Activated CD4-positive, alpha-beta T cell treated with anti-CD3 and anti-CD28 coated beads, Interleukin-10, Interleukin-2, amounts not matched to agents 100 ng/mL and 50 ng/mL, durations not matched to agents 16 hours and 8 hours (primary cell): ENCODE measurements around the gene CCDC51.
"Not testable (repeated sequence)": the region's sequence is repeated elsewhere in the genome, so short reads cannot be mapped to it uniquely, and the experiment has no call there.

Experiments
- DNase-seq: peaks from one replicate; pipeline ENCODE4 v3.0.0-alpha.2; 2020

The CCDC51 gene, protein sequence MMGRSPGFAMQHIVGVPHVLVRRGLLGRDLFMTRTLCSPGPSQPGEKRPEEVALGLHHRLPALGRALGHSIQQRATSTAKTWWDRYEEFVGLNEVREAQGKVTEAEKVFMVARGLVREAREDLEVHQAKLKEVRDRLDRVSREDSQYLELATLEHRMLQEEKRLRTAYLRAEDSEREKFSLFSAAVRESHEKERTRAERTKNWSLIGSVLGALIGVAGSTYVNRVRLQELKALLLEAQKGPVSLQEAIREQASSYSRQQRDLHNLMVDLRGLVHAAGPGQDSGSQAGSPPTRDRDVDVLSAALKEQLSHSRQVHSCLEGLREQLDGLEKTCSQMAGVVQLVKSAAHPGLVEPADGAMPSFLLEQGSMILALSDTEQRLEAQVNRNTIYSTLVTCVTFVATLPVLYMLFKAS

DNA sequence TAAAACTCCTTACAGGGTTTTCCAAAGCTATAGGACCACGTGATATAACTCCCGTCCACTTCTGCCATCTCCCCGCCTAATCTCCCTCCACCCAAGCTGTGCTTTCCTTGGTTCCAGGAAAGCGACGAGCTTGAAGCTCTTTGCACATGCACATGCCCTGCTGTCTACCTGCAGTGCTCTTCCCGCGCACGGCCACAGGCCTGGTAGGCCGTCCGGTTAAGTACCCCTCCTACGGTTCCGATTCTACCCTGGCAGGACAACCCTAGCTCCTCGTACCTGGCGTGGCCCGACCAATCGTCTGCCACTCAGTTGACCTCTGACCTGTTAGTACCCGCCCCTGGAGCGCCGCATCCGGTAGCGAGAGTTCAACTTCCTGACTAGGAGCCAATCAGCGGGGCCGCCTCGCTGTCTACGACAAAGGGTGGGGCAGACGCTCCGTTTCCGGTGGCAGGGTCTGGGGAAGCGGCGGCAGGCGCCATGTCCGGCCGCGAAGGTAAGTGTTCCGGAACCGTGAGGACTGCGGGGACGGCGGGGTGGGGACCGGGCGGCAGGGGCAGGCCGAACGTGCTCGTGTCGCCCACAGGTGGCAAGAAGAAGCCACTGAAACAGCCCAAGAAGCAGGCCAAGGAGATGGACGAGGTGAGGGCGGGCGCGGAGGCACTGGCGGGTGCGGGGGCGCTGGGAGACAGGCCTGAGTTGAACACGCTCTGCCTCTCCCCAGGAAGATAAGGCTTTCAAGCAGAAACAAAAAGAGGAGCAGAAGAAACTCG is at the start of gene CCDC51, which contains the start of gene TMA7:
TSS of gene CCDC51 (minus strand) at position 300 of the 770 bp plus-strand sequence. CDS start 4,991 bp downstream, outside the sequence.
TSS of gene TMA7 (plus strand) at position 438 of the 770 bp plus-strand sequence. CDS start at position 478, 40 bp downstream.
- peak; percentile 99 for DNase-seq

- DNase-seq: no peak
Measured at GRCh38 chr3:48486952-48487351, 47.0 kb upstream of the CCDC51 start.

- not testable (repeated sequence) for DNase-seq
Measured at GRCh38 chr3:48482822-48483221, 42.9 kb upstream of the CCDC51 start.

DNA sequence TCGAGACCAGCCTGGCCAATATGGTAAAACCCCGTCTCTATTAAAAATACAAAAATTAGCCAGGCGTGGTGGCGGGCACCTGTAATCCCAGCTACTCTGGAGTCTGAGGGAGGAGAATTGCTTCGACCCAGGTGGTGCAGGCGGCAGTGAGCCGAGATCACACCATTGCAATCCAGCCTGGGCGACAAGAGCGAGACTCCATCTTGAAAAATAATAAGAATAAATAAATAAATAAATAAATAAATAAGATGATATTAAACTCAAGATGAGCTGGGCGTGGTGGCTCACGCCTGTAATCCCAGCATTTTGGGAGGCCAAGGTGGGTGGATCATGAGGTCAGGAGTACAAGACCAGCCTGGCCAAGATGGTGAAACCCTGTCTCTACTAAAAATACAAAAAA is 41.0 kb upstream of the CCDC51 start:
- DNase-seq: not testable (repeated sequence)

- peak; percentile 76 for DNase-seq
Measured at GRCh38 chr3:48478626-48479555, 39.0 kb upstream of the CCDC51 start.

DNA sequence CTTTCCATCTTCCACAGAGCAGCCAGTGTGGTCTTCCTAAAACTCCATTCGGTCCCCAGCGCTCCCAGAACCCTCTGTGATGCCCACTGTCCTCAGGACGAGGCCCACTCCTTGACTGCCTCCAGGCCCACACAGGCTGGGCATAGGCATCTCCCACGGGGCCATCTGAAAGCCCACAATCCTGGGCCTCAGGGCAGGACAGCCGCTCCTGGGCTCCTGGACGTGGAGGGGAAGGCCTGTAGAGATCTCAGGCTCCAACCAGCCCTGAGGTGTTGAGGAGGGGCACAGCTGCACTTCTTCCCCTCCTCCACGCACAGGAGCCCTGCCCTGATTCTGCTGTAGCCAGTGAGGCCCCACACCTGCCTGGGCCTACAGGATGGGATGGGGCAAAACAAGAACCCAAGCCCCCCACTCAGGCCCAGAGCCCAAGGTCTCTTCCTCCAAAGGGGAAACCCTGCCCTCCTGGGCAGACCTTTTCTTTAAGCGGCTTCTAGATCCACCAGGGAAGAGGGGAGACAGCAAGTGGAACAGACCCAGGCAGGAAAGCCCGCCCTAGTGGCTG is 38.1 kb upstream of the CCDC51 start:
- no peak for DNase-seq

- no peak for DNase-seq
Measured at GRCh38 chr3:48476426-48477053, 36.6 kb upstream of the CCDC51 start.

DNA sequence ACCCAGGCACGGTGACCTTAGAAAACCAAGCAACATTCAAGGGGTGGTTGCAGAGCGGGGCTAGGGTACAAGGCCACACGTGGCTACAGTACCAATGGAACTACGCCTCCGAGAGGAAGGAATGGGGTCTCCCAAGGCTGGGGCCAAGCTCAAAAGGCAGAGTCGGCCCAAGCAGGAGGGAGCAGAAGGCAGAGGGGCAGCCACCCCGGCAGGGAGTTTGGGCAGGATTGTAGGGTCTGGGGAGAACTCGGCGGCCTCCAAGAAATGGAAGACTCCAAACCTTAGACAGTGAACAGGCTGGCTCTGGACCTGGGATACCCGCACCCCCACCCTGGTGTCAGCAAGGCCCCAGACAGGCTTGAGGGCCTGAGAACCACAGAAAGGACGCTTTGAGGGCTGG is 35.3 kb upstream of the CCDC51 start:
- no peak for DNase-seq

DNA sequence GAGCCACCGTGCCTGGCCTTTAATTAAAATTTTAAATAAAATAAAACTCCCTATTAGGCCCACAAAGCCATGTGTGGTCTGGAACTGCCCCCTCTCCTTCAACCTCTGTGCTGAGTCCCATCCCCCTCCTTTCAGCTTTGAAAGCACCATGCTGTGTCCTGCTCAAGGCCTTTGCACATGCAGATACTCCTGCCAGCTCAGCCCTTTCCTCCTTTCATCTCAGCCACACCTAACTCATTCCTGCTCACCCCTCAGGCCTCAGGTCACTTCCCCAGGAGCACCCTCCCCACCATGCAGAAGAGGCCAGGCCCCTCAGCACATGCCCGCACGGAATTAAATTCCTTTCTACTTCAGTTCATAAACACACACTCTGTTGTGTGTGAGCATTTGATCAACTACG is 34.7 kb upstream of the CCDC51 start:
- DNase-seq: no peak

DNA sequence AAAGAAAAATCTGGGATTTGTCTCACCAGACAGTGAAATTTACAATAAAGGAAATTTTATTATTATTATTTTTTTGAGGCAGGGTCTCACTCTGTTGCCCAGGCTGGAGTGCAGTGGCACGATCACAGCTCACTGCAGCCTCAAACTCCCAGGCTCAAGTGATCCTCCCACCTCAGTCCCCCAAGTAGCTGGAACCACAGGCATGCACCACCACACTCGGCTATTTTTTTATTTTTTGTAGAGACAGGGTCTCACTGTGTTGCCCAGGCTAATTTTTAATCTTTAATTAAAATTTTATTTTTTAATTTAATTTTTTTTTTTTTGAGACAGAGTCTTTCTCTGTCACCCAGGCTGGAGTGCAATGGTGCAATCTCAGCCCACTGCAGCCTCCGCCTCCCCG is 34.1 kb upstream of the CCDC51 start:
- not testable (repeated sequence) for DNase-seq

GRCh38 chr3:48473617-48473952 is 33.7 kb upstream of the CCDC51 start:
- no peak for DNase-seq

DNA sequence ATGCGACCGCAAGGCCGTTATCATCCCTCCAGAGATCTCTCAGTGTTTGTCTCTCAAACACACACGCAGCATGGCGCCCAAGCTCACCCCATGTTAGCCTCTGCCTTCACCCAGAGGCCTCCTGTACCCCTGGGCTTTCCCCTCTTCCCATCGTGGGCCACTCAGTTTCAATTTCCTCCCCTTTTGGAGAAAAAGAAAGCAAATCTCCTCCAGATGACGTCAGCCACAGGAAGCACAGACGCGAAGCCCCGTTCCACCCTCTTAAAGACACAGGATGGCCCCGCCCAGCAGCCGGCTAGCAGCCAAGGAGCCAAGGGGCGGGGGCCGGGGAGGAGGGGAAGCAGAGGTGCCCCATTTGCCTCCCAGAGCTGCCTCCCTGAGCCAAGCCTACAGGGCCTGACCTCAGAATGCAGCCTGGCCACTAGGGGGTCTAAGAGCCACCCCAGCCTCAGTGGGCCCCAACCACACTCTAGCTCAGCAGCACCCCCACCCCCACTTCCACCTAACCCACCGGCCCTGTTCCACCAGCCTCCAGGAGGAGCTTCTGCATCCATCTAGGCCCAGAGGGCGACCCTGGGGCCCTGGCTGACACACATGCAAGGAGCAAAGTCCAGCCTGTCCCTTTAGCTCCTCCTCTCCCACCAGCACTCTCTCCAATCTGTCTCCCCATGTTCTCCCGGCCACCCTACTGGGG is 33.2 kb upstream of the CCDC51 start:
- DNase-seq: peak; percentile 98

GRCh38 chr3:48472673-48472922 is 32.7 kb upstream of the CCDC51 start:
- DNase-seq: no peak

GRCh38 chr3:48470286-48470685 is 30.4 kb upstream of the CCDC51 start:
- no peak for DNase-seq

GRCh38 chr3:48469046-48469915 is 29.4 kb upstream of the CCDC51 start:
- no peak for DNase-seq

GRCh38 chr3:48468329-48468731 is 28.4 kb upstream of the CCDC51 start:
- no peak for DNase-seq

DNA sequence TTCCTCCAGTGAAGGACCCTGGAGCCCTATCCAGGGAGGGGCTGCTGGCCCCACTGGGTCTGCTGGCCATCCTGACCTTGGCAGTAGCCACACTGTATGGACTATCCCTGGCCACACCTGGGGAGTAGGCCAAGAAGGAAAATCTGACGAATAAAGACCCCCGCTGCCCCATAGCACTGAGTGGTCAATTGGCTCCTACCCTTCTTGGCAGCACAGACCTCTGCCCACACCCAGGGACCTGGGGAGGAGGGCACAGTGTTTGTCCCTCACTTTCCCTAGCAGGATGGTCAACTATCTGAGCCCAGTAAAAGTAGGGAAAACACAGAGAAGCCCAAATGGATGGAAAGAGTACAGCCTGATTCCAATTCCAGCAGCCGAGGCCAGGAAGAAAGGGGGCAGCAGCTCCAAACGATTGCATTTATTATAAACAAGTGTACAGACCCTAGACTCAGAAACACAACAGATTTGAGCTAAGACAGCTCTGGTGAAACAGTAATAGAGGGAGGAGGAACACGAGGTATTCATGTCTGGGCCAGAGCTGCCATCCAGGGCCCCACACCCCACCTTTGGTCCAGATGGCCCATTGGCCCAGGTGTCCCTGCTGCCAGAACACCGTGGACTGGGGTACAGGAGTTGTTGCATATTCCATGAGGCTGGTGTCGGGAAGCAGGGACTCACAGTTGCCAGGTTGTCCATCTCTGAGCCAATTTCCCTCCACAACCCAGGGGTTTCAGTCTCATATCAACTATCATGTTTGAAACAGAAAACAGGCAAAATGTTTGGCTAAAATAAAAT is 27.8 kb upstream of the CCDC51 start:
- DNase-seq: no peak

DNA sequence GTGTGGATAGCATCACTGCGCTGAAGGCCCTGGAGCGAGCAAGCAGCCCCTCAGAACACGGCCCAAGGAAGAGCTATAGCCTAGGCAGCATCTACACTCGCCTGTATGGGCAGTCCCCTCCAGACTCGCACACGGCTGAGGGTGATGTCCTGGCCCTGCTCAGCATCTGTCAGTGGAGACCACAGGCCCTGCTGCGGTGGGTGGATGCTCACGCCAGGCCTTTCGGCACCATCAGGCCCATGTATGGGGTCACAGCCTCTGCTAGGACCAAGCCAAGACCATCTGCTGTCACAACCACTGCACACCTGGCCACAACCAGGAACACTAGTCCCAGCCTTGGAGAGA is 27.2 kb upstream of the CCDC51 start:
- no peak for DNase-seq

- DNase-seq: peak; percentile 56
Measured at GRCh38 chr3:48466386-48467109, 26.6 kb upstream of the CCDC51 start.
